ENCODE data around the gene RNF141. TPM values are rescaled to one million over a fixed set of nuclear protein-coding genes. Genes with fewer than 3 reads are reported as not detected.

RNF141 gene
- polyA plus RNA-seq, 1 of the 3 experiments (the other 2 are of a cell fraction): 6.9 TPM

GRCh38 chr11:10565493-10565892 lies 24.5 kb upstream of the RNF141 start:
- no peak overlapping the region for H3K4me2 ChIP-seq
- H3K27me3 ChIP-seq (ENCODE audit: insufficient read depth): no peaks in the 10 kb centered on the region
- H3K4me1 ChIP-seq (ENCODE audit: control insufficient read depth in 1 of 2, insufficient read depth in 2 of 2, low read depth in 1 of 2, low read length in 1 of 2): no peaks in the 10 kb centered on the region
- TF ChIP-seq, protein P1, sequence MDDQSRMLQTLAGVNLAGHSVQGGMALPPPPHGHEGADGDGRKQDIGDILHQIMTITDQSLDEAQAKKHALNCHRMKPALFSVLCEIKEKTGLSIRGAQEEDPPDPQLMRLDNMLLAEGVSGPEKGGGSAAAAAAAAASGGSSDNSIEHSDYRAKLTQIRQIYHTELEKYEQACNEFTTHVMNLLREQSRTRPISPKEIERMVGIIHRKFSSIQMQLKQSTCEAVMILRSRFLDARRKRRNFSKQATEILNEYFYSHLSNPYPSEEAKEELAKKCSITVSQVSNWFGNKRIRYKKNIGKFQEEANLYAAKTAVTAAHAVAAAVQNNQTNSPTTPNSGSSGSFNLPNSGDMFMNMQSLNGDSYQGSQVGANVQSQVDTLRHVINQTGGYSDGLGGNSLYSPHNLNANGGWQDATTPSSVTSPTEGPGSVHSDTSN (IDR thresholded peaks at IDR 0.05): no peak
- TF ChIP-seq CHD2 (IDR thresholded peaks at IDR 0.05; ENCODE audit: low read length, partially characterized antibody) (no peak), POLR2AphosphoS5 (IDR thresholded peaks at IDR 0.05; ENCODE audit: low read depth, low read length) (no peak), RXRA (IDR thresholded peaks at IDR 0.05; ENCODE audit: borderline replicate concordance, low read depth) (no peak)
- H3K9ac ChIP-seq: no peak overlapping the region
- ChIA-PET POLR2A (no interaction called here), CTCF (interaction anchor here (1.0 to 1.2 kb wide), 2 partner anchors 8 to 11 kb away, joined by 3 read pairs; no protein-coding TSS in a partner anchor)
- H3K4me3 ChIP-seq (ENCODE audit: low read depth in 2 of 2, low read length in 1 of 2): no peak overlapping the region
- no peaks in the 10 kb centered on the region for H3K79me2 ChIP-seq (ENCODE audit: insufficient read depth)
- no peaks in the 10 kb centered on the region for H3K9me3 ChIP-seq
- no peaks in the 10 kb centered on the region for H3K9me2 ChIP-seq
- no peak overlapping the region for H2AFZ ChIP-seq (ENCODE audit: low read depth)
- H3F3A ChIP-seq (replicated peaks; ENCODE audit: insufficient read depth): no peaks in the 10 kb centered on the region
- H3K36me3 ChIP-seq (replicated peaks in 1 of 2; ENCODE audit: control insufficient read depth in 1 of 2, insufficient read depth in 2 of 2, low read length in 1 of 2): no peaks in the 10 kb centered on the region
- no peak for DNase-seq
- WGBS (ENCODE audit: low lambda C conversion rate): 90% methylated on average over 4 of the region's 4 CpGs
- no peaks in the 10 kb centered on the region for H4K20me1 ChIP-seq (ENCODE audit: insufficient read depth)
- H3K27ac ChIP-seq (ENCODE audit: low read depth in 2 of 2, low read length in 1 of 2): no peak overlapping the region

DNA sequence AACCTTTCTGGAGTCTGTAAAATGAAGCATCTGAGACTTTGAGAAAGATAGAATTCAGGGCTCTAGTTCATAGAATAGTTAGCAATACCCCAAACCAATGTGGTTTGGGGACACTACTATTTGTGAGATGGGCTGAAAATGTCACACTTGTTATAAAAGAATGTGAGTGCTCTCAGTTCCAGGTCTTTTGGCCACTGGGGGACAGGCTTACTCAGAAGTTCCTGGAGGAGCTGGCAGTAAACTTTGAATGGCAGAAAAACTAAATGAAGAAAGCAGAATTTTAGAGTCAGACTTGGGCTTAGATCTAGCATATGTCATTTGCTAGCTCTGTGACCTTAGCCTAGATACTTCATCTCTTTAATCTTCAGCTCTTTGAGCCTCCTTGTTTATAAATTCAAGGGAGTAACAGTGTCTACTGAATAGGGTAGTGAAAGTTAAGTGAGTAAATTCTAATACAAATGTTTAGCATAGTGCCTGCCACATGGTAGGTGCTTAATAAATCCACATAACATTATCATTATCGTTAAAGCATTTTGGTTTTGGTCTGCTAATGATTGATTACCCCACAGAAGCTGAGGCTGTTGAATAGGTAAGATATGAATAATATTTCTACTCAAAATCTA lies 23.8 kb upstream of the RNF141 start:
- POLR2A ChIA-PET: no interaction called here
- no peaks in the 10 kb centered on the region for H3K36me3 ChIP-seq (replicated peaks in 1 of 2; ENCODE audit: control insufficient read depth in 1 of 2, insufficient read depth in 2 of 2, low read length in 1 of 2)
- H3K4me1 ChIP-seq (ENCODE audit: control insufficient read depth in 1 of 2, insufficient read depth in 2 of 2, low read depth in 1 of 2, low read length in 1 of 2): no peaks in the 10 kb centered on the region
- H2AFZ ChIP-seq (ENCODE audit: low read depth): no peak overlapping the region
- CTCF ChIA-PET: interaction anchor here (1.0 to 1.5 kb wide), 5 partner anchors 9 to 90 kb away, joined by 3 to 10 read pairs (median 3); partner anchors contain the start of gene RNF141
- TF ChIP-seq, protein P2, sequence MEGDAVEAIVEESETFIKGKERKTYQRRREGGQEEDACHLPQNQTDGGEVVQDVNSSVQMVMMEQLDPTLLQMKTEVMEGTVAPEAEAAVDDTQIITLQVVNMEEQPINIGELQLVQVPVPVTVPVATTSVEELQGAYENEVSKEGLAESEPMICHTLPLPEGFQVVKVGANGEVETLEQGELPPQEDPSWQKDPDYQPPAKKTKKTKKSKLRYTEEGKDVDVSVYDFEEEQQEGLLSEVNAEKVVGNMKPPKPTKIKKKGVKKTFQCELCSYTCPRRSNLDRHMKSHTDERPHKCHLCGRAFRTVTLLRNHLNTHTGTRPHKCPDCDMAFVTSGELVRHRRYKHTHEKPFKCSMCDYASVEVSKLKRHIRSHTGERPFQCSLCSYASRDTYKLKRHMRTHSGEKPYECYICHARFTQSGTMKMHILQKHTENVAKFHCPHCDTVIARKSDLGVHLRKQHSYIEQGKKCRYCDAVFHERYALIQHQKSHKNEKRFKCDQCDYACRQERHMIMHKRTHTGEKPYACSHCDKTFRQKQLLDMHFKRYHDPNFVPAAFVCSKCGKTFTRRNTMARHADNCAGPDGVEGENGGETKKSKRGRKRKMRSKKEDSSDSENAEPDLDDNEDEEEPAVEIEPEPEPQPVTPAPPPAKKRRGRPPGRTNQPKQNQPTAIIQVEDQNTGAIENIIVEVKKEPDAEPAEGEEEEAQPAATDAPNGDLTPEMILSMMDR (IDR thresholded peaks at IDR 0.05): peak; percentile 41
- TF ChIP-seq ZBTB33 (IDR thresholded peaks at IDR 0.05; ENCODE audit: borderline replicate concordance, low read depth) (no peak), RAD21 (IDR thresholded peaks at IDR 0.05; ENCODE audit: low read length) (0 out of 2 replicates have a peak, but pooled peaks have one; percentile 4)
- DNase-seq: no peak
- no peak overlapping the region for H3K4me3 ChIP-seq (ENCODE audit: low read depth in 2 of 2, low read length in 1 of 2)
- H3K79me2 ChIP-seq (ENCODE audit: insufficient read depth): no peaks in the 10 kb centered on the region
- no peaks in the 10 kb centered on the region for H4K20me1 ChIP-seq (ENCODE audit: insufficient read depth)
- H3F3A ChIP-seq (replicated peaks; ENCODE audit: insufficient read depth): no peaks in the 10 kb centered on the region
- H3K4me2 ChIP-seq: no peak overlapping the region
- no peaks in the 10 kb centered on the region for H3K9me2 ChIP-seq
- H3K9ac ChIP-seq: no peak overlapping the region
- H3K9me3 ChIP-seq: no peaks in the 10 kb centered on the region
- no peaks in the 10 kb centered on the region for H3K27me3 ChIP-seq (ENCODE audit: insufficient read depth)
- no peak overlapping the region for H3K27ac ChIP-seq (ENCODE audit: low read depth in 2 of 2, low read length in 1 of 2)
- 42% methylated on average over 1 of the region's 1 CpG for WGBS (ENCODE audit: low lambda C conversion rate)

All from SK-N-SH (cell line).